ENCODE data around the gene ADAM10.

ADAM10 gene

GRCh38 chr15:58755956-58756355 lies 6.4 kb upstream of the ADAM10 start:
- no peak for DNase-seq (ENCODE audit: low read depth)

- DNase-seq (ENCODE audit: low read depth): no peak
Measured at GRCh38 chr15:58755350-58755749, 5.8 kb upstream of the ADAM10 start.

- no peak for DNase-seq (ENCODE audit: low read depth)
Measured at GRCh38 chr15:58752716-58753115, 3.2 kb upstream of the ADAM10 start.

- no peak for DNase-seq (ENCODE audit: low read depth)
Measured at GRCh38 chr15:58748852-58749531, 515 bp downstream of the ADAM10 start.

- DNase-seq (ENCODE audit: low read depth): no peak
Measured at GRCh38 chr15:58748040-58748851, 1.3 kb downstream of the ADAM10 start.

- no peak for DNase-seq (ENCODE audit: low read depth)
Measured at GRCh38 chr15:58746174-58746573, 3.3 kb downstream of the ADAM10 start.

GRCh38 chr15:58742819-58743502 lies 6.5 kb downstream of the ADAM10 start:
- no peak for DNase-seq (ENCODE audit: low read depth)

- peak; percentile 73 for DNase-seq (ENCODE audit: low read depth)
Measured at GRCh38 chr15:58742022-58742813, 7.3 kb downstream of the ADAM10 start.

- DNase-seq (ENCODE audit: low read depth): no peak
Measured at GRCh38 chr15:58741032-58741431, 8.5 kb downstream of the ADAM10 start.

GRCh38 chr15:58740436-58740835 lies 9.1 kb downstream of the ADAM10 start:
- no peak for DNase-seq (ENCODE audit: low read depth)

GRCh38 chr15:58738046-58738707 lies 11.3 kb downstream of the ADAM10 start:
- DNase-seq (ENCODE audit: low read depth): no peak

- DNase-seq (ENCODE audit: low read depth): no peak
Measured at GRCh38 chr15:58737298-58737697, 12.2 kb downstream of the ADAM10 start.

- no peak for DNase-seq (ENCODE audit: low read depth)
Measured at GRCh38 chr15:58736018-58736643, 13.4 kb downstream of the ADAM10 start.

GRCh38 chr15:58734859-58735258 lies 14.6 kb downstream of the ADAM10 start:
- DNase-seq (ENCODE audit: low read depth): no peak

GRCh38 chr15:58732625-58733363 lies 16.7 kb downstream of the ADAM10 start:
- no peak for DNase-seq (ENCODE audit: low read depth)

- peak; percentile 65 for DNase-seq (ENCODE audit: low read depth)
Measured at GRCh38 chr15:58731756-58732535, 17.6 kb downstream of the ADAM10 start.

GRCh38 chr15:58726867-58727266 lies 22.6 kb downstream of the ADAM10 start:
- DNase-seq (ENCODE audit: low read depth): no peak

GRCh38 chr15:58724466-58724865 lies 25.0 kb downstream of the ADAM10 start:
- DNase-seq (ENCODE audit: low read depth): no peak

- no peak for DNase-seq (ENCODE audit: low read depth)
Measured at GRCh38 chr15:58717357-58717756, 32.1 kb downstream of the ADAM10 start.

GRCh38 chr15:58716027-58716426 lies 33.5 kb downstream of the ADAM10 start:
- DNase-seq (ENCODE audit: low read depth): no peak
